HEK293 (cell line): Measurements from ENCODE around the gene FAAP100.

Source experiments
- CTCF ChIP-seq: fragments of 450-650 bp; formaldehyde crosslinking; IDR thresholded peaks from 2 replicates; pipeline ENCODE4 v1.5.1; 2016; ENCODE audit warnings: missing biosample characterization, missing genetic modification characterization
- SALL2 ChIP-seq: fragments of 450-650 bp; formaldehyde crosslinking; IDR thresholded peaks from 2 replicates; pipeline ENCODE4 v1.5.0; 2017; ENCODE audit warnings: missing biosample characterization, mild to moderate bottlenecking, missing genetic modification characterization, borderline replicate concordance

DNA sequence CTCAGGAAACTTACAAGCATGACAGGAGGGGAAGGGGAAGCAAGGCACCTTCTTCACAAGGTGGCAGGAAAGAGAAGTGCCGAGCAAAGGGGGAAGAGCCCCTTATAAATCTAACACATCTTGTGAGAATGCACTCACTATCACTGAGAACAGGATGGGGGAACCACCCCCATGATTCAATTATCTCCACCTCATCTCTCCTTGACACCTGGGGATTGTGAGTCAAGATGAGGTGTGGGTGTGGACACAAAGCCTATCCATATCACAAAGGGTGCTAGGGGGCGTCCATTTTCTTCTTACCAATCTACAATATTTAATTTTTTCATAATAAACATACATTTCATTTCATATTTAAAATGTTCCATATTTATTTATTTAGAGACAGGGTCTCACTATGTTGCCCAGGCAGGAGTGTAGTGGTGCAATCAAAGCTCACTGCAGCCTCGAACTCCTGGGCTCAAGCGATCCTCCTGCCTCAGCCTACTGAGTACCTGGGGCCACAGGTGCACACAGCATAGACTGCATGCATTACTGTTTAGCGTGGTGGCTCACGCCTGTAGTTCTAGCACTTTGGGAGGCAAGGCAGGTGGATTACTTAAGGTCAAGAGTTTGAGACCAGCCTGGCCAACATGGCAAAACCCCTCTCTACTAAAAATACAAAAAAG is 26.5 kb upstream of the FAAP100 start:
- TF ChIP-seq CTCF (tag by site-specific recombination) (no peak), SALL2 (no peak)
